Body of pancreas (tissue), 4 donors: ENCODE results near the gene OR3A2. TPM values are rescaled to one million over a fixed set of nuclear protein-coding genes. Genes with fewer than 3 reads are reported as not detected.
"Not testable (repeated sequence)": the region's sequence is repeated elsewhere in the genome, so short reads cannot be mapped to it uniquely, and the experiment has no call there.

Source experiments
- ATAC-seq: fragments of 150-250 bp; one replicate; pipeline ENCODE4 v1.9.1; 2016
- DNase-seq, 4 donors: peaks; one replicate each; pipeline ENCODE4 v3.0.0-alpha.2; 2019
- H3K27ac ChIP-seq, 4 donors: fragments of 200-600 bp; sonication (generic); 1 replicate in 3 of 4; 2 replicates in 1 of 4; pipeline versions ENCODE4 v1.5.1 to v1.6.1; 2016 to 2019; ENCODE audit warnings: mild to moderate bottlenecking in 1 of 4, mixed read lengths in 1 of 4, moderate library complexity in 1 of 4
- H3K27me3 ChIP-seq, 2 donors: fragments of 200-600 bp; sonication (generic); one replicate each; pipeline ENCODE4 v1.6.0; 2016; ENCODE audit warnings: mild to moderate bottlenecking in 1 of 2
- H3K36me3 ChIP-seq, 2 donors: fragments of 200-600 bp; sonication (generic); replicated peaks in 1 of 2; 2 replicates each; pipeline ENCODE4 v1.5.1; 2016; ENCODE audit warnings: low read depth in 2 of 2; ENCODE audit not compliant: insufficient read depth in 1 of 2
- H3K4me1 ChIP-seq: fragments of 200-600 bp; sonication (generic); one replicate; pipeline ENCODE4 v1.6.0; 2016
- H3K4me3 ChIP-seq, 2 donors: fragments of 200-600 bp; sonication (generic); 1 replicate in 1 of 2; 2 replicates in 1 of 2; pipeline ENCODE4 v1.5.1; 2016 to 2019
- H3K9me3 ChIP-seq, 3 donors: fragments of 200-600 bp; sonication (generic); 1 replicate in 2 of 3; 2 replicates in 1 of 3; pipeline ENCODE4 v1.5.1; 2016
- CTCF ChIP-seq, 7 experiments: fragments of 450-650 bp in 4 of 7; fragments of 200-600 bp in 3 of 7; sonication (generic) in 3 of 7; IDR thresholded peaks; one replicate each; pipeline ENCODE4 v1.5.1; 2016 to 2019; ENCODE audit warnings: antibody characterized with exemption in 7 of 7
- POLR2A ChIP-seq, 3 donors: fragments of 450-650 bp; IDR thresholded peaks; one replicate each; pipeline ENCODE4 v1.6.1; 2016; ENCODE audit warnings: antibody characterized with exemption in 3 of 3, mild to moderate bottlenecking in 2 of 3
- WGBS, 2 donors: methylation state at CpG; one replicate each; pipeline ENCODE4 v1.1.5; 2017; 5-methylcytosine and 5-hydroxymethylcytosine counted together
- intact Hi-C: fragments of 100-400 bp; cut with DNase I; formaldehyde crosslinking; loops from one replicate; pipeline ENCODE4 v1.15.1; 2023
- total RNA-seq, 2 donors: library from RNA; depleted of rRNA; stranded (reverse); fragments of >200 nt; gene quantifications; one replicate each; pipeline ENCODE4 v1.1.0, GENCODE V29; 2016

The OR3A2 gene
- total RNA-seq, 2 donors from 2014 or later: not detected

- intact Hi-C loops: no loop called here
- Histone ChIP-seq H3K27me3 (no peaks in the 10 kb centered on the region), H3K9me3 (no peaks in the 10 kb centered on the region), H3K4me1 (no peaks in the 10 kb centered on the region), H3K27ac (no peak overlapping the region), H3K4me3 (no peak overlapping the region), H3K36me3 (no peaks in the 10 kb centered on the region)
- TF ChIP-seq CTCF (IDR thresholded peaks at IDR 0.05) (no peak), POLR2A (IDR thresholded peaks at IDR 0.05) (no peak)
- DNase-seq: no peak
- WGBS, 2 donors: 34 to 35% methylated on average over 5 of the region's 5 CpGs
- no peak for ATAC-seq
Observed at GRCh38 chr17:3318336-3318735, 67.8 kb downstream of the OR3A2 start.

- intact Hi-C loops: no loop called here
- H3K4me1 ChIP-seq: no peaks in the 10 kb centered on the region
- 62 to 77% methylated on average over 3 of the region's 3 CpGs for WGBS, 2 donors
- H3K27ac ChIP-seq: no peak overlapping the region
- no peak overlapping the region for H3K4me3 ChIP-seq
- ATAC-seq (no peak), DNase-seq (no peak)
- H3K36me3 ChIP-seq: no peaks in the 10 kb centered on the region
- no peaks in the 10 kb centered on the region for H3K9me3 ChIP-seq
- H3K27me3 ChIP-seq: no peaks in the 10 kb centered on the region
- no peak for TF ChIP-seq POLR2A (IDR thresholded peaks at IDR 0.05)
- TF ChIP-seq CTCF (IDR thresholded peaks at IDR 0.05): no peak
Observed at GRCh38 chr17:3316836-3317235, 69.3 kb downstream of the OR3A2 start.

GRCh38 chr17:3308603-3309002, 77.5 kb downstream of the OR3A2 start:
- WGBS, 2 donors: 63 to 66% methylated on average over 4 of the region's 4 CpGs
- Histone ChIP-seq H3K27ac (no peak overlapping the region), H3K36me3 (no peaks in the 10 kb centered on the region), H3K4me1 (no peaks in the 10 kb centered on the region), H3K27me3 (no peaks in the 10 kb centered on the region), H3K4me3 (no peak overlapping the region), H3K9me3 (no peaks in the 10 kb centered on the region)
- no peak for ATAC-seq
- TF ChIP-seq POLR2A (IDR thresholded peaks at IDR 0.05) (no peak), CTCF (IDR thresholded peaks at IDR 0.05) (no peak)
- intact Hi-C loops: no loop called here
- no peak for DNase-seq

GRCh38 chr17:3298260-3298659, 87.8 kb downstream of the OR3A2 start, which contains the start of gene OR3A1:
OR3A1 (minus strand) TSS chr17:3298360; CDS start chr17:3292582, 5,778 bp downstream.
- H3K4me3 ChIP-seq: no peak within 1 kb of the TSS
- no peak for DNase-seq
- no peak within 1 kb of the TSS for H3K27ac ChIP-seq
- no peaks in the 10 kb centered on the region for H3K36me3 ChIP-seq
- no peak for ATAC-seq
- intact Hi-C loops: no loop called here
- TF ChIP-seq POLR2A (IDR thresholded peaks at IDR 0.05): no peak
- no peak for TF ChIP-seq CTCF (IDR thresholded peaks at IDR 0.05)
- no peaks in the 10 kb centered on the region for H3K9me3 ChIP-seq
- WGBS, 2 donors: 62 to 69% methylated on average over 6 of the region's 6 CpGs
- H3K4me1 ChIP-seq: no peaks in the 10 kb centered on the region
- no peaks in the 10 kb centered on the region for H3K27me3 ChIP-seq

- 53 to 56% methylated on average over 4 of the region's 4 CpGs for WGBS, 2 donors
- intact Hi-C loops: no loop called here
- Histone ChIP-seq H3K27ac (no peak overlapping the region), H3K4me3 (no peak overlapping the region), H3K27me3 (no peaks in the 10 kb centered on the region), H3K4me1 (no peaks in the 10 kb centered on the region), H3K36me3 (no peaks in the 10 kb centered on the region), H3K9me3 (no peaks in the 10 kb centered on the region)
- TF ChIP-seq CTCF (IDR thresholded peaks at IDR 0.05) (no peak), POLR2A (IDR thresholded peaks at IDR 0.05) (no peak)
- DNase-seq (no peak), ATAC-seq (no peak)
Observed at GRCh38 chr17:3295632-3296031, 90.5 kb downstream of the OR3A2 start.

- H3K27ac ChIP-seq, H3K27me3 ChIP-seq, H3K4me3 ChIP-seq, ATAC-seq, H3K36me3 ChIP-seq, intact Hi-C loops, DNase-seq, H3K9me3 ChIP-seq, H3K4me1 ChIP-seq: not testable (repeated sequence)
- 53 to 70% methylated on average over 1 of the region's 1 CpG for WGBS, 2 donors
Observed at GRCh38 chr17:3293548-3293947, 92.6 kb downstream of the OR3A2 start.
